ACC112 (cell line): ENCODE data around the gene OR4A5.
"Not testable (repeated sequence)": the region's sequence is repeated elsewhere in the genome, so short reads cannot be mapped to it uniquely, and the experiment has no call there.

Experiments used
- H2AFZ ChIP-seq: fragments of 200-600 bp; sonication (generic); one replicate; pipeline ENCODE4 v1.6.0; 2017; ENCODE audit warnings: antibody characterized with exemption, low read length; ENCODE audit not compliant: unreplicated experiment
- H3K27ac ChIP-seq: fragments of 200-600 bp; sonication (generic); 2 replicates; pipeline ENCODE4 v1.5.1; 2014; ENCODE audit warnings: low read depth, mild to moderate bottlenecking, antibody characterized with exemption, low read length, moderate library complexity
- H3K27me3 ChIP-seq: fragments of 200-600 bp; sonication (generic); 2 replicates; pipeline ENCODE4 v1.6.1; 2014; ENCODE audit warnings: mild to moderate bottlenecking, antibody characterized with exemption, low read length, moderate library complexity, mixed read lengths; ENCODE audit not compliant: insufficient read depth
- H3K36me3 ChIP-seq: fragments of 200-600 bp; sonication (generic); 2 replicates; pipeline ENCODE4 v1.6.1; 2016; ENCODE audit warnings: mild to moderate bottlenecking, antibody characterized with exemption, low read length, moderate library complexity, mixed read lengths; ENCODE audit not compliant: insufficient read depth
- H3K4me1 ChIP-seq: fragments of 200-600 bp; sonication (generic); one replicate; pipeline ENCODE4 v1.6.1; 2016; ENCODE audit warnings: low read length, mixed read lengths; ENCODE audit not compliant: insufficient read depth, unreplicated experiment, control insufficient read depth
- H3K4me3 ChIP-seq: fragments of 200-600 bp; sonication (generic); 2 replicates; pipeline ENCODE4 v1.5.1; 2014; ENCODE audit warnings: mild to moderate bottlenecking, low read depth, low read length
- H3K79me2 ChIP-seq: fragments of 200-600 bp; sonication (generic); one replicate; pipeline ENCODE4 v1.6.0; 2016; ENCODE audit warnings: low read length; ENCODE audit not compliant: control insufficient read depth, unreplicated experiment, insufficient read depth

Gene OR4A5, protein sequence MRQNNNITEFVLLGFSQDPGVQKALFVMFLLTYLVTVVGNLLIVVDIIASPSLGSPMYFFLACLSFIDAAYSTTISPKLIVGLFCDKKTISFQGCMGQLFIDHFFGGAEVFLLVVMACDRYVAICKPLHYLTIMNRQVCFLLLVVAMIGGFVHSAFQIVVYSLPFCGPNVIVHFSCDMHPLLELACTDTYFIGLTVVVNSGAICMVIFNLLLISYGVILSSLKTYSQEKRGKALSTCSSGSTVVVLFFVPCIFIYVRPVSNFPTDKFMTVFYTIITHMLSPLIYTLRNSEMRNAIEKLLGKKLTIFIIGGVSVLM

DNA sequence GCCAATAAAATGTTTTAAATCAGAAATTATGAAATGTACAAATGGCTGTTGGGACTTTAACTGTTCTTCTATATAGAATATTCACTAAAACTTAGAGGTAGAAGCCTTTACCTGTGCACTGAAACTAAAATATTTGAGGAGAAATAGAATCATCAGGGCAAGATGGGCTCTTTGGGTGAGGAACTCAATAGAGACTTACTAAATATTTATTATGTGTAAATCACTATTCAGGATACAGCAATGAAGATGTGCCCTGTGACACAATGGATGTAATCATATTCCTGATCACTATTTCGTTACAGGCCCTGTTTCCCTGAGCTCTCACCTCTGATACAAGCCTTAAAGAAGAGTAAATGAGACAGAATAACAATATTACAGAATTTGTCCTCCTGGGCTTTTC, at the start of gene OR4A5:
OR4A5 (plus strand) TSS at position 301 of the 400 bp plus-strand sequence; CDS start at position 354, 53 bp downstream.
- H3K4me1 ChIP-seq, H2AFZ ChIP-seq, H3K27ac ChIP-seq, H3K36me3 ChIP-seq, H3K79me2 ChIP-seq, H3K27me3 ChIP-seq, H3K4me3 ChIP-seq: not testable (repeated sequence)

DNA sequence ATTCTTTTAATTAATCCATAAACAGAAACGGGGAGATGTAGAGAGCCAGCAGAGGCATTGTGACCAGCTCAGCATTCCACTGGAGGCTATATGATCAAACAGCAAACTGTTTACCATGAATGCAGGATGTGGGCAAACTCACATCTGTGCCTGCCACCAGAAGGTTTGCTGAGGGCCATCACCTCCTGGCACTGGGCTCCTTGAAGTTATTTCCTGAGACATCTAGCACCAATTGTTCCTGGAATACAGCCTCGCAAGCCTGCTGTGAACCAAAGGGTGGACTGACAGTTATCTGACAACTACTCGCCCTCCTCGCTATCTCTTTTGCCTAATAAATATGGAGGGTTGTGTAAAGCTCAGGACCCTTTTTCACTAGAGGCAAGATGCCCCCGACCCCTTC, 13.5 kb downstream of the OR4A5 start:
- not testable (repeated sequence) for H3K27ac ChIP-seq

More for the DNA sequence above, 13.5 kb downstream of the OR4A5 start:
- not testable (repeated sequence) for H3K36me3 ChIP-seq, H3K4me3 ChIP-seq, H3K27me3 ChIP-seq, H2AFZ ChIP-seq, H3K4me1 ChIP-seq, H3K79me2 ChIP-seq
